ENCODE measurements around the gene APEH. TPM values are rescaled to one million over a fixed set of nuclear protein-coding genes. Genes with fewer than 3 reads are reported as not detected.

The APEH gene
- total RNA-seq, 2 experiments from 2014 or later = 120 to 122 TPM

DNA sequence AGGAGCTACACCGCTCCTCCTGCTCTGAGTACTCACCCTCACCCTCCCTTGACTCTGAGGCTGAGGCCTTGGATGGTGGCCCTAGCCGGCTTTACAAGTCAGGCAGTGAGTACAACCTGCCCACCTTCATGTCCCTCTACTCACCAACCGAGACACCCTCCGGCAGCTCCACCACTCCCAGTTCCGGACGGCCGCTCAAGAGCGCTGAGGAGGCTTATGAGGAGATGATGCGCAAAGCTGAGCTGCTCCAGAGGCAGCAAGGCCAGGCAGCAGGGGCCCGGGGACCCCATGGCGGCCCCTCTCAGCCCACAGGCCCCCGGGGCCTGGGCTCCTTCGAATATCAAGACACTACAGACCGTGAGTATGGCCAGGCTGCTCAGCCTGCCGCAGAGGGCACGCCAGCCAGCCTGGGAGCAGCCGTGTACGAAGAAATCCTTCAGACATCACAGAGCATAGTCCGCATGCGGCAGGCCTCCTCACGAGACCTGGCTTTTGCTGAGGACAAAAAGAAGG lies 21.2 kb upstream of the APEH start:
- CTCF ChIA-PET = interaction anchor here (1.5 kb wide), 1 partner anchor 13 kb away, joined by 3 read pairs; no protein-coding TSS in a partner anchor
- H3K27ac Mint-ChIP-seq = no peak overlapping the region

DNA sequence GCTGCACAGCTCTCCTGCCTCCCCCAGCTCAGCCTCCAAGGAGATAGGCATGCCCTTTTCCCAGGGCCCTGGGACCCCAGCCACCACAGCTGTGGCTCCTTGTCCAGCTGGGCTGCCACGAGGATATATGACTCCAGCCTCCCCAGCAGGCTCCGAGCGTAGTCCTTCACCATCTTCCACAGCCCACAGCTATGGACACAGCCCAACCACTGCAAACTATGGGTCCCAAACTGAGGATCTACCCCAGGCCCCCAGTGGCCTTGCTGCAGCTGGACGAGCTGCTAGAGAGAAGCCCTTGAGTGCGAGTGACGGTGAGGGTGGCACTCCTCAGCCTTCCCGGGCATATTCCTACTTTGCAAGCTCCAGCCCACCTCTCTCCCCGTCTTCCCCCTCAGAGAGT lies 20.5 kb upstream of the APEH start:
- DNase-seq = no peak
- H3K9me3 Mint-ChIP-seq = no peaks in the 10 kb centered on the region
- no peaks in the 10 kb centered on the region for H3K36me3 Mint-ChIP-seq (ENCODE audit: low read depth)
- H3K4me1 Mint-ChIP-seq (ENCODE audit: low read depth) = no peaks in the 10 kb centered on the region
- H3K27me3 Mint-ChIP-seq (ENCODE audit: low read depth) = peaks cover 3% of the 10 kb centered on the region
- CTCF ChIA-PET = interaction anchor here (1.5 kb wide), 1 partner anchor 13 kb away, joined by 3 read pairs; no protein-coding TSS in a partner anchor
- intact Hi-C loops (cut with micrococcal nuclease) = no loop called here
- H3K27ac Mint-ChIP-seq = no peak overlapping the region
- H3K4me3 Mint-ChIP-seq = no peak overlapping the region

More for the DNA sequence above, 21.2 kb upstream of the APEH start:
- H3K36me3 Mint-ChIP-seq (ENCODE audit: low read depth) = no peaks in the 10 kb centered on the region
- H3K4me3 Mint-ChIP-seq = no peak overlapping the region
- no peaks in the 10 kb centered on the region for H3K9me3 Mint-ChIP-seq
- intact Hi-C loops (cut with micrococcal nuclease) = no loop called here
- peaks cover 3% of the 10 kb centered on the region for H3K27me3 Mint-ChIP-seq (ENCODE audit: low read depth)
- no peak for DNase-seq
- no peaks in the 10 kb centered on the region for H3K4me1 Mint-ChIP-seq (ENCODE audit: low read depth)

DNA sequence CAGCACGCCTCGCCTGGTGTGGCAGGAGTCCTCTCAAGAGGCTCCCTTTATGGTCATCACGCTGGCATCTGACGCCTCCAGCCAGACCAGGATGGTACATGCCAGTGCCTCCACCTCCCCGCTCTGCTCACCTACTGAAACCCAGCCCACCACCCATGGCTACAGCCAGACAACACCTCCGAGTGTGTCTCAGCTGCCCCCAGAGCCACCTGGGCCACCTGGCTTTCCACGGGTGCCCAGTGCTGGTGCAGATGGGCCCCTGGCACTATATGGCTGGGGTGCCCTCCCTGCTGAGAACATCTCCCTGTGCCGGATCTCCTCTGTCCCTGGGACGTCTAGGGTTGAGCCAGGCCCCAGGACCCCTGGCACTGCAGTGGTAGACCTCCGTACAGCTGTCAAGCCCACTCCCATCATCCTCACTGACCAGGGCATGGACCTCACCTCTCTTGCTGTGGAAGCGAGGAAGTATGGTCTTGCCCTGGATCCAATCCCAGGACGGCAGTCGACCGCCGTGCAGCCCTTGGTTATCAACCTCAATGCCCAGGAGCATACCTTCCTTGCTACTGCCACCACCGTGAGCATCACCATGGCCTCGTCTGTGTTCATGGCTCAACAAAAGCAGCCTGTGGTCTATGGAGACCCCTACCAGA lies 19.9 kb upstream of the APEH start:
- CTCF ChIA-PET = interaction anchor here (0.6 kb wide), 1 partner anchor 117 kb away, joined by 3 read pairs; no protein-coding TSS in a partner anchor
- Mint-ChIP-seq H3K36me3 (ENCODE audit: low read depth) (no peaks in the 10 kb centered on the region), H3K9me3 (no peaks in the 10 kb centered on the region), H3K27me3 (ENCODE audit: low read depth) (peaks cover 3% of the 10 kb centered on the region), H3K4me1 (ENCODE audit: low read depth) (no peaks in the 10 kb centered on the region), H3K27ac (no peak overlapping the region), H3K4me3 (no peak overlapping the region)
- DNase-seq = no peak
- intact Hi-C loops (cut with micrococcal nuclease) = no loop called here

DNA sequence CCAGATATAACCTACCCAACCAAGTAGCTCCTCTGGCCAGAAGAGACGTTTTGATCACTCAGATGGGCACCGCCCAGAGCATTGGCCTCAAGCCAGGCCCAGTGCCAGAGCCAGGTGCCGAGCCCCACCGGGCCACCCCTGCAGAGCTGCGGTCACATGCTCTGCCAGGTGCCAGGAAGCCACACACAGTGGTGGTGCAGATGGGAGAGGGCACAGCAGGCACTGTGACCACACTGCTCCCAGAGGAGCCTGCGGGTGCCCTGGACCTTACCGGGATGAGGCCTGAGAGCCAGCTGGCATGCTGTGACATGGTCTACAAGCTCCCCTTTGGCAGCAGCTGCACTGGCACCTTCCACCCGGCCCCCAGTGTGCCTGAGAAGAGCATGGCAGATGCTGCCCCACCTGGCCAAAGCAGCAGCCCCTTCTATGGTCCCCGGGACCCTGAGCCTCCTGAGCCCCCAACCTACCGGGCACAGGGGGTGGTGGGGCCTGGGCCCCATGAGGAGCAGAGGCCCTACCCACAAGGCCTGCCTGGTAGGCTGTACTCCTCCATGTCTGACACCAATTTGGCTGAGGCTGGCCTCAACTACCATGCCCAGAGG lies 19.1 kb upstream of the APEH start:
- Mint-ChIP-seq H3K4me3 (no peak overlapping the region), H3K27ac (no peak overlapping the region), H3K4me1 (ENCODE audit: low read depth) (no peaks in the 10 kb centered on the region), H3K9me3 (no peaks in the 10 kb centered on the region), H3K36me3 (ENCODE audit: low read depth) (no peaks in the 10 kb centered on the region), H3K27me3 (ENCODE audit: low read depth) (peaks cover 3% of the 10 kb centered on the region)
- CTCF ChIA-PET = interaction anchor here (0.6 kb wide), 1 partner anchor 117 kb away, joined by 3 read pairs; no protein-coding TSS in a partner anchor
- intact Hi-C loops (cut with micrococcal nuclease) = no loop called here
- no peak for DNase-seq

- H3K27me3 Mint-ChIP-seq (ENCODE audit: low read depth) = peaks cover 3% of the 10 kb centered on the region
- no peaks in the 10 kb centered on the region for H3K4me1 Mint-ChIP-seq (ENCODE audit: low read depth)
- no peak overlapping the region for H3K4me3 Mint-ChIP-seq
- no peaks in the 10 kb centered on the region for H3K36me3 Mint-ChIP-seq (ENCODE audit: low read depth)
- no peak for DNase-seq
- H3K27ac Mint-ChIP-seq = no peak overlapping the region
- CTCF ChIA-PET = no interaction called here
- intact Hi-C loops (cut with micrococcal nuclease) = no loop called here
- no peaks in the 10 kb centered on the region for H3K9me3 Mint-ChIP-seq
Observed at GRCh38 chr3:49655731-49656285, 18.3 kb upstream of the APEH start.

GRCh38 chr3:49656541-49657112 lies 17.5 kb upstream of the APEH start:
- intact Hi-C loops (cut with micrococcal nuclease) = no loop called here
- Mint-ChIP-seq H3K27ac (no peak overlapping the region), H3K4me3 (no peak overlapping the region), H3K36me3 (ENCODE audit: low read depth) (no peaks in the 10 kb centered on the region), H3K4me1 (ENCODE audit: low read depth) (no peaks in the 10 kb centered on the region), H3K9me3 (no peaks in the 10 kb centered on the region), H3K27me3 (ENCODE audit: low read depth) (peaks cover 3% of the 10 kb centered on the region)
- CTCF ChIA-PET = interaction anchor here (0.6 to 0.9 kb wide), 2 partner anchors 117 to 476 kb away, joined by 5 read pairs; no protein-coding TSS in a partner anchor
- DNase-seq = no peak

- Mint-ChIP-seq H3K27ac (no peak overlapping the region), H3K9me3 (no peaks in the 10 kb centered on the region), H3K4me3 (no peak overlapping the region), H3K4me1 (ENCODE audit: low read depth) (no peaks in the 10 kb centered on the region), H3K36me3 (ENCODE audit: low read depth) (no peaks in the 10 kb centered on the region), H3K27me3 (ENCODE audit: low read depth) (peaks cover 3% of the 10 kb centered on the region)
- no peak for DNase-seq
- CTCF ChIA-PET = interaction anchor here (0.6 to 0.9 kb wide), 2 partner anchors 118 to 477 kb away, joined by 5 read pairs; no protein-coding TSS in a partner anchor
- intact Hi-C loops (cut with micrococcal nuclease) = no loop called here
Observed at GRCh38 chr3:49657208-49657915, 16.8 kb upstream of the APEH start.

GRCh38 chr3:49658711-49659110 lies 15.4 kb upstream of the APEH start:
- Mint-ChIP-seq H3K9me3 (no peaks in the 10 kb centered on the region), H3K4me3 (no peak overlapping the region), H3K36me3 (ENCODE audit: low read depth) (no peaks in the 10 kb centered on the region), H3K27me3 (ENCODE audit: low read depth) (peaks cover 3% of the 10 kb centered on the region), H3K27ac (no peak overlapping the region), H3K4me1 (ENCODE audit: low read depth) (no peaks in the 10 kb centered on the region)
- intact Hi-C loops (cut with micrococcal nuclease) = no loop called here
- CTCF ChIA-PET = no interaction called here
- no peak for DNase-seq

DNA sequence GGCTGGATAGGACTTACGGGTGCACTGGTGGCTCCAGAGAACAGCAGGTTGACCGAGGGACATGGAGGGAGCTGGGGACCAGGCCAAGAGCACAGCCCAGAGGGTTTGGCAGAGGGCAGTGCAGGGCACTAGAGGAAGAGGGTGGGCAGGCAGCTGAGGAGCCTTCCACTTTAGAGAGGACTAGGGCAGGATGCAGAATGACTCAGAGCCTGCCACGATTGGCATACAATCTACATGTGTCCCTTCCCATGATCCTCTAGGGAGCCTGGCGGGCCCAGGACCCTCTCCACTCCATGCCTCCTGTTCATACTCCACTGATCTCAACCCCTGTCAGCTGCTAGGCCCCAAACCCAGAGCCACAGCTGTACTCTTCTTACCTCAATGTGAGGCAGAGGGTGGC lies 14.4 kb upstream of the APEH start:
- DNase-seq = no peak
- peaks cover 3% of the 10 kb centered on the region for H3K27me3 Mint-ChIP-seq (ENCODE audit: low read depth)
- CTCF ChIA-PET = interaction anchor here (1.3 to 1.5 kb wide), 2 partner anchors 12 to 120 kb away, joined by 3 to 9 read pairs; no protein-coding TSS in a partner anchor
- H3K36me3 Mint-ChIP-seq (ENCODE audit: low read depth) = no peaks in the 10 kb centered on the region
- no peak overlapping the region for H3K4me3 Mint-ChIP-seq
- intact Hi-C loops (cut with micrococcal nuclease) = no loop called here
- no peaks in the 10 kb centered on the region for H3K9me3 Mint-ChIP-seq
- H3K27ac Mint-ChIP-seq = no peak overlapping the region
- H3K4me1 Mint-ChIP-seq (ENCODE audit: low read depth) = no peaks in the 10 kb centered on the region

- Mint-ChIP-seq H3K36me3 (ENCODE audit: low read depth) (no peaks in the 10 kb centered on the region), H3K27ac (no peak overlapping the region), H3K27me3 (ENCODE audit: low read depth) (peaks cover 3% of the 10 kb centered on the region), H3K9me3 (no peaks in the 10 kb centered on the region), H3K4me3 (no peak overlapping the region), H3K4me1 (ENCODE audit: low read depth) (no peaks in the 10 kb centered on the region)
- DNase-seq = no peak
- CTCF ChIA-PET = interaction anchor here (0.5 kb wide), 1 partner anchor 579 kb away, joined by 4 read pairs; no protein-coding TSS in a partner anchor
- intact Hi-C loops (cut with micrococcal nuclease) = no loop called here
Observed at GRCh38 chr3:49661281-49661680, 12.9 kb upstream of the APEH start.

GRCh38 chr3:49662021-49662420 lies 12.1 kb upstream of the APEH start:
- no peaks in the 10 kb centered on the region for H3K36me3 Mint-ChIP-seq (ENCODE audit: low read depth)
- DNase-seq = no peak
- intact Hi-C loops (cut with micrococcal nuclease) = no loop called here
- no peaks in the 10 kb centered on the region for H3K4me1 Mint-ChIP-seq (ENCODE audit: low read depth)
- H3K27ac Mint-ChIP-seq = no peak overlapping the region
- CTCF ChIA-PET = no interaction called here
- no peaks in the 10 kb centered on the region for H3K9me3 Mint-ChIP-seq
- no peak overlapping the region for H3K4me3 Mint-ChIP-seq
- H3K27me3 Mint-ChIP-seq (ENCODE audit: low read depth) = no peaks in the 10 kb centered on the region
